ENCODE measurements around the gene MZT2B.
"Not testable (repeated sequence)": the region's sequence is repeated elsewhere in the genome, so short reads cannot be mapped to it uniquely, and the experiment has no call there.

The MZT2B gene

DNA sequence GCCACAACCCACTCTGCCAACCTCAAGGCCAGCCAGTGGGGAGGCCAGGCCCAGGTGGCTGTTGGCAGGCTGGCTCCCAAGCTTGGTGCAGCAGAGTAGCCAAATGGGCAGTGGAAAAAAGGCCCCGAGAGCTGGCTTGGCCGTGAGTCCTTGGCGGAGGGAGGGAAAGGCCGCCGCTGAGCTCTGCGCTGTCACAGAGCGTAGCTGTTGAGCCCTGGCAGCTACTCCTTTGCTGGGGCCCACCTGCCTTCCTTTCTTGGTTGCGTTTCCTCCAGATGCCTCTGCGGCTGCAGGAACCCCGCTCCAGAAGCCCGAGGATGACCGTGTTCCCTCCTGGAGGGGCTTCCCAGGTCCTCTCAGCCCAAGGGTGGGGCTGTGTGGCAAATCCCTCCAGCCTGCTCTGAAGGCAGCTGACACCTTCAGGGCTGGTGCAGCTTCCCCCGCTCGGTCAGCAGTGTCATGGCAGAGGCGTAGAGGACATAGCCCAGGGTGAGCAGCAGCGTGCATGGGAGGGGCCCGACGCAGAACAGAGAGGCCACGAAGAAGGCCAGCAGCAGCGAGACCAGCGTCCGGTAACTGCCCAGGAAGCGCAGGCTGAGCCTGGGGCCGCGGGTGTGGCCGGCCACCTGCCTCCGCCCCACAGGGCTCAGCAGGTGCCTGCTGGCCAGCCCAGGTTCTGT lies 29.8 kb upstream of the MZT2B start:
- not testable (repeated sequence) for DNase-seq (ENCODE audit: extremely low read depth in 1 of 2, low read depth in 1 of 2)

DNA sequence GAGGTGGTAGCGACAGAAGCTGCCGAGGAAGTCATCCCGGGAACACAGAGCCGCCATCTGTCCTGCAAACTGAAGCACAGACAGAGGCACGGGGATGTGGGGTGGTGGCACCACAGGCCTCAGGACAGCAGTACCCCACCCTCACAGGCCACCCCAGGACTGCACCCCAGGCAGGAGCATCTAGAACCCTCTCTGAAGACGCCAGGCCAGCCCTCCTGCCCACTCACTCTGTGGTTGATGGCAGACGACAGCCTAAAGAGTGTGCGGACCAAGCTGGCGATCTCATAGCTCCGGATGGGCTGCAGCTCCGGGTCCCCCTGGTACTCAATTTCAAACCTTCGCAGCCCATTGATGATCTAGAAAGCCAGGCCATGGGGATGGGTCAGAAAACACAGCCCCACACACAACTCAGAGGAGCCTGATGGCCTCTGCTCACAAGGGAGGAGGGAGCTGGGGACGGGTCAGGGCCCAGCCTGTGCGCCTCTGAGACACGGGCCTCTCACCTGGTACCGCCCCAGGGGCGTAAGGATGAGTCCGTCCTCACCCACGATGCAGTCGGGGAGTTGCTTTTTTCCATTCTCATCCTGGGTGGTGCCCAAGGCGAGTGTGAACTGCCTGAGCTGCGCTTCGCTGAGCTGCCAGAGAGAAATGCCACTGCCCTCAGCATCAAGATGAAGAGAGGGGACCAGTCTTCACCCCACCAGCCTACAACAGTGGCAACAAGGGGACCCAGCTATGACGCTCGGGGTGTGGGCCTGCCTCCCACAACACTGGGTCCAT lies 29.1 kb upstream of the MZT2B start:
- no peak for DNase-seq (ENCODE audit: extremely low read depth in 1 of 2, low read depth in 1 of 2)

DNA sequence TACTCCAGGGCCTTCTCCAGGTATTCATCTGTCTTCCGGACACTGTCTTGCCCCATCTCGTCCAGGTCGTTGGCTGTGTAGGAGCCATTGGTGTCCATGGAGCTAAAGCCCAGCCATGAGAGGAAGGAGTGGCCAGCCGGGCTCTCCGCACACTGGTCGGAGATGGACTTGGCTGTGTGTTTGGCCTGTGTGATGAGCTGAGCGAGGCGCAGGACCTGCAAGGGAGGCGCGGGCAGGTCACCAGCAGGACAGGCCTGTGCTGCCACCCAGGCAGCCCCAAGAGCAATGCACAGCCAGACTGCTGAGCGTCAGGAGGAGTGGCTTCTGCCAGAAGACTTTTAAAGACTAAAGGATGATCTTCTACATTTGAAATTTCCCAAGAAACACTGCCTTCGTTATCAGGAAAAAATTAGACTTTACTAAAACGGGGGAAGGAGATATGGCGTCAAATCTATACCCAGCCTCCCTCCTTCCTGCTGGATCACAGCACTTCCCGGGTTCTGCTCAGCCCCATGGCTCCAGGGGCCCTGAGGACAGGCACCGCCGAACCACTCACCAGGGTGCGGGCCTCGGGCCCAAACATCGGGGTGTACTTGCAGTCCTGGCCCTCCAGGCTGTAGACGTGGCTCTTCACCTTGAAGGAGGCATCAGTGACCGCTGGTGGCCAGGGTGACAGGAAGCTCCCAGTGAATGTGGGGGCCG lies 28.2 kb upstream of the MZT2B start:
- DNase-seq (ENCODE audit: extremely low read depth in 1 of 2, low read depth in 1 of 2): not testable (repeated sequence)

DNA sequence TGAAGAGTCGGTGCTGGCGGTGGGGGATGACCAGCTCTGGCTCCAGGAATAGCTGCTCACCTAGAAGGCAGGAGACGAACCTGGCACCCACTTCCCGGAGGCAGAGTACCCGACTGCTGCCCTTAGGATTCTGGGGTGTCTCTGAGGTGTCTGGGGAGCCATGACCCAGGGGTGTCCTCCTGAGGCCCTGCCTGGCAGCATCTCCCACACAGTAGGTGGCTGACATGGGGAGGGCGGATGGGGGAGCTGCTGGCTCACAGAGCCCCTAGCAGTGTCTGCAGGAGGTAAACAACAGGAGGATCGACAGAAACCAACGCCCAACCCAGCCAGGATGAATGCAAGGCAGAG lies 27.7 kb upstream of the MZT2B start:
- DNase-seq (ENCODE audit: extremely low read depth in 1 of 2, low read depth in 1 of 2): not testable (repeated sequence)

DNA sequence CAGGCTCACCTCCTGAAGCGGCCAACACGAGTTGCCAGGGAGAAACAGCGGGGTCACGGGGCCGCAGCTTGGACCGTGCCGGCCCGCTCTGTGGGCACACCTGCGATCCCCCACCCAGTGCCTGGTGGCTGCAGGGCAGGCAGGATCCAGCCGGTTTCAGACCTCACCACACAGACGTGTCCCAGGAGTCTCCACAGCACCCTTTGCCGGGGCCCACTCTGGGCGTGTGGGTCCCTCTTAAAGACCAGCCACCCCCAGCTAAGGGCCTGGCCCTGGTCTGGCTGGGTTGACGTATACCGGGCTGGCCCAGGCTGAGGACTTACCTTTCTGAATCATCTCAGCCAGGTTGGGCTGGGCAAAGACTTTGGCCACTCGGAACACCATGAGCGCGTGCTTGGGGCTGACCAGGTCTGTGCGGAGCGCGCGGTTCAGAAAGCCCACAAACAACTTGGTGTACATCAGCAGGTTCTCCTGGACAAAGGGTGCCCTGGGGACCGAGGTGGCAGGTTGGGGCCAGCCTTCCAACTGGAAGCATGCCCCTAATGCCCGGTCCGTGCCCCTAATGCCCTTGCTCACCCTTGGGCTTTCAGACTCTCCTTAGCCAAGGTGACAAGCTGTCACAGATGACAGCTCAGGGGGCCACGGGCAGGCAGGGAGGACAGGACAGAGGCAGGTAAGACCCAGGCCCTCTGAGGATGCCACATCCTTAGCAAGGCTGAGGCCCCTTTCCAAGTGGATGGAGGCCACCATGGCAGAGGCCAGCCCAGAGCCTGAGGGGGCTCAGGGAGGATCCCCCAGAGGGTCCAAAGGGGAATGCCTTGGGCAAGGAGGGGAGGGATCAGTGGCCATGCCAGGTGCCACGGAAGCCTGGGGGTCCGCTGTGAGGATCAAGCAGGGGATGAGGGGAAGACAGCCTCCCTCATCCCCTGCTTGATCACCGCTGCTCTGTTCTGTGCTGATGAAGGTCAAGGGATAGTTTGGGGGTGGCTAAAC lies 27.0 kb upstream of the MZT2B start:
- no peak for DNase-seq (ENCODE audit: extremely low read depth in 1 of 2, low read depth in 1 of 2)

DNA sequence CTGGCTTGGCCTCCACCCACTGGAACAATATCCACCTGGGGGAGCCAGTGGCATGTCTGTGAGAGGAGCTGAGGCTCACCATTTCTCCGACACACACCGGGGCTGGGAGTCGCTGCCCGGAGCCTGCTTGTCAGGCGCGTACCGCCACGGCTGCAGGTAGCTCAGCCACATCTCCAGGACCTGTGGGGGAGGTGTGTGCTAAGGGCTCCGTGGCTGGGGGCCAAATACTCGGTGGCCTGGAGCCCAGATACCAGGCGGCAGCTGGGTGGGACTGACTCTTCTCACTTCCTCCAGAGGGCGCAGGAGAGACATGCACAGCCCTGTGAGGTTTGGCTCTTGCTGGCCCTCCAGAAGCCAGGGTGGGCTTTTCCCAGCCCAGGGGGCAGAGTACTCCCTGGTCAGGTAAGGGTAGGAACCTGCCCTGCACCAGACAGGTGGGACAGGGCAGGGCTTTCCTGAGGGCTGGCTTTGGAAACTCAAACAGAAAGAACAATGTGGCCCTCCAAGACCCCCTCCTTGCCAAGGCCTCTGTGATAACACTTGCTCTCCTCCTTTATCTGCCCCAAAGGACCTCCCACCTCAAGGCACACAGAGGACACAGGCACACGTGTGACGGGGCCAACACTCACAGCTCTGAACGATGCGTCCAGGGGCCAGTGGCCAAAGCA lies 26.0 kb upstream of the MZT2B start:
- DNase-seq (ENCODE audit: extremely low read depth in 1 of 2, low read depth in 1 of 2): not testable (repeated sequence)

DNA sequence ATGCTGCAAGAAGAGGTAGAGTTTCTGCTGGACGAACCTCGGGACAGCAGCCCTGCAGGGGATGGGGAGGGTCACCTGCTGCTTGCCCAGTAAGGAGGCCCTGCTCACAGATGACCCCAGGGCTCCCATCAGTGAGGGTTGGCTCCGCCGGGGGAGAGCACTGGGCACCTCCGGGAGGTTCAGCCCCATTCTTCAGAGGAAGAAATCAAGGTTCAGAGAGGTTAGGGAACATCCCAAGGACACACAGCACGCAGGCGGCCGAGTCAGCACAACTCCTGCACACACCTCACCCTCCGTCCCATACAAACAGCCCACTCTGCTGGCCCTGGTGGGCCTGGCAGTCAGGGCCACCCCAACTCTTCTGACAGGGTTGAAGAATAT lies 25.4 kb upstream of the MZT2B start:
- no peak for DNase-seq (ENCODE audit: extremely low read depth in 1 of 2, low read depth in 1 of 2)

DNA sequence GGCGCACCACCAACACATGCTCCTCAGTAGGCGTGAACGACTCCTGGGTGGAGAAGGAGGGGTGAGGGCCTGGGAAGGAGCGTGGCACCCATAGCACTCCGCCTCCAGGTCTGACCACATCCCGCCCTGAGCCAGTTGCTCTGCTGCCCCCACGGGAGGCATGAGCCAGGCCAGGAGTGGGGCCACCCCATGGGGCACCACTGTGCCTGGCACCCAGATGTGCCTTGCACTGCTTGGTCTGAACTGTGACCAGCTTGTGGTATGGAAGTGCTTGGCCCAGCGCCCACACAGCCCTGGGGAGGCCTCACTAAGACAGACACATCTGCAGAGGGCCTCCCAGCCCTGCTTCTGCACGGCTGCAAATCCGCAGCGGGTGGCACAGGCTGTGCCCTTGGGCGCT lies 24.7 kb upstream of the MZT2B start:
- DNase-seq (ENCODE audit: extremely low read depth in 1 of 2, low read depth in 1 of 2): not testable (repeated sequence)

DNA sequence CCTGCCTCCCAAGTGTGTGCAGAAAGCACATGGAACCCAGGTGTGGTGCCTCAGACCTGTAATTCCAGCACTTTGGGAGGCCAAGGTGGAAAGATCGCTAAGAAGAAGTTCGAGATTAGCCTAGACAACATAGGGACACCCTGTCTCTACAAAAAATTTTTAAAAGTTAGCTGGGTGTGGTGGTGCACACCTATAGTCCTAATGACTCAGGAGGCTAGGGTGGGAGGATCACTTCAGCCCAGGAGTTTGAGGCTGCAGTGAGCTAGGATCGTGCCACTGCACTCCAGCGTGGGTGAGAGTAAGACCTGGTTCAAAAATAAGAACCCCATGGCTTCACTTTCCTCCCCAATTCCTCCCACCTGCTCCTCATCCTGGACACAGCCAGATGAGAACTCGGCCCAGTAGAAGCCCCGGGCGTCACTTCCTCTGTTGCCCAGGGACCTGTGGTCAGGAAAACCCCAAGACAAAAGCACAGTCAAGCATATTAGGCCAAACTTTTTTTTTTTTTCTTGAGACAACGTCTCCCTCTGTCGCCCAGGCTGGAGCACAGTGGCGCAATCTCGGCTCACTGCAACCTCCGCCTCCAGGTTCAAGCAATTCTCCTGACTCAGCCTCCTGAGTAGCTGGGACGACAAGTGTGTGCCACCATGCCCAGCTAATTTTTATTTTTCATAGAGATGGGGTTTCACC lies 24.1 kb upstream of the MZT2B start:
- DNase-seq (ENCODE audit: extremely low read depth in 1 of 2, low read depth in 1 of 2): not testable (repeated sequence)

DNA sequence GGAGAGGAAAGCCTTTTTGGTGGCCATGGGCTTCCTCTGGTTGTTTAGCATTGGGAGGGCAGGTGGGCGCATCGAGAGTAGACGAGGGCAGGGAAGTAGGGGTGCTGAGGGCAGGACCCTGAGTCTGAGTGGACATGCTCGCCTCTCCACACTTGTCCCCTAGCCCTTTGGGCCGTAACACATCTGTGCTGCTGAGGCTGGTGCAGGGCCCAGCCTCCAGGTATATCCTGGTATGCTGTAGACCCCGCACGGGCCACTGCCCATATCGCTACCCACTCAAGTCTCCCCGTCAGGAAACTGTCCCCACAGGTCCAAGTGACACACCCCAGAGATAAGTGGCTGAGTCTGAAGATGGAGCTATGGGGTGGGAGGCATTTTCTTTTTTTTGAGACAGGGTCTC lies 23.4 kb upstream of the MZT2B start:
- DNase-seq (ENCODE audit: extremely low read depth in 1 of 2, low read depth in 1 of 2): no peak

DNA sequence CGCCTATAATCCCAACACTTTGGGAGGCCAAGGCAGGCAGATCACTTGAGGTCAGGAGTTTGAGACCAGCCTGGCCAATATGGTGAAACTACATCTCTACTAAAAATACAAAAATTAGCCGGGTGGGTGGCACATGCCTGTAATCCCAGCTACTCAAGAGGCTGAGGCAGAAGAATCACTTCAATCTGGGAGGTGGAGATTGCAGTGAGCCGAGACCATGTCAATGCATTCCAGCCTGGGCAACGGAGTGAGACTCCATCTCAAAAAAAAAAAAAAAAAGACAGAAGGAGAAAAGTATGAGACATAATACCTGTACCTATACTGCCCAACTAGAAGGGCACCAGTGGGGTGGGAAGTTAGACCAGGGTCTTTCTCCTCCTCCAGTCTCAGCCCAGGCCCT lies 22.7 kb upstream of the MZT2B start:
- DNase-seq (ENCODE audit: extremely low read depth in 1 of 2, low read depth in 1 of 2): not testable (repeated sequence)

DNA sequence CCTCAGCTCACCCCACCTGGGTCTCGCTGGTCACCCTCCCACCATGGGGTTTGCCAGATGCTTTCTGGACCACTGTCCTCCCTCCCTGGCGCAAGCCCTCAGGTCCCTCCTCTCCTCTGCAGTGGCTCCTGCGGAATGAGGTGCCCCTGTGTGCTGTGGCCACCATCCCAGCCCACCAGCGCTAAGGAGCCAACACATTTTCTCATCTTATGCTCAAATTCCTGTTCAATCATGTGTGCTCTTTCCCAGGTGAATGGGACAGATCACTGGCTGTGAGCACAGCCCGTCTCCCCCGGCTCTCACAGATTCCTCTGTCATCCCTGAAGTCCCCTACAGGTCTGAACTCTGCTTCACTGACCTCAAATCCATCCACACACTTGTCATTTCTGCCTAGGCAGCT lies 21.9 kb upstream of the MZT2B start:
- DNase-seq (ENCODE audit: extremely low read depth in 1 of 2, low read depth in 1 of 2): no peak

DNA sequence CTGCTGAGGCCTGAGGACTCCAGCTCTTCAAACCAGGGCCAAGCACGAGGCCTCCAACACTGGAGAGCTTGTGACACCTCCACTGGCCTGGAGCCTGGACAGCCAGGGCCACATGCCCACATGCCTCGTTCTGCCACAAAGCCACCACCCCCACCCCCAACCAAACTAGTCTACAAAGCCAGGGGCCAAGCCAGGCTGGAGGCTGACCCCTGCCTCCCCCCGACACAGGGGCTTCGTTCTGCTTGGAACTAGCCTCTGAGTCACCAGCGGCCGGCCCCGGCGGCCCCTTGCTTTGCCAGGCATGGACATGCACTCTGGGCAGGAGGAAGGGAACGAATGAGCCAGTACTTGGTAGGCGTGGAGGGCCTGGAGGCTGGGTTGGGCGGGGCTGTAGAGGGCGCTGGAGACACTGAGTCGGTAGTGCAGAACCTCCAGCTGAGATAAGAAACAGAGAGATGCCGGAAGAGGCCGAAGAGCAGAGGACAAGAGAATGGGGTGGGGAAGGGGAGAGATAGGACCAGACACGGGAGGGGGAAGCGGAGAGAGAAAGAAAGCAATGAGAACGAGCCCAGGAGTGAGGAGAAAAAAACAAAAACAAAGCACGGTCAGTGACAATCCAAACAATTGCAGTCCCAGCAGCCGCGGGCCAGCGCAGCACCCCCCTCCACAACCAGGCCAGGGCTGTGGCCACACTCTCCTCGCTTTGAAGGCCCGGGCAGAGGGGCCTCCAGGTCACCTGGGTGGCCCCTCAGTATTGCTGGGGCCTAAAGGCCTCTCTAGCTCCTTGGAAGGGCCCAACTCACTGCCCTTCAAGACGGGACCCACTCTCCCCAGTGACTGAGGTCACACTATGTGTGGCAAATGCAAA lies 21.0 kb upstream of the MZT2B start:
- DNase-seq (ENCODE audit: extremely low read depth in 1 of 2, low read depth in 1 of 2): not testable (repeated sequence)

DNA sequence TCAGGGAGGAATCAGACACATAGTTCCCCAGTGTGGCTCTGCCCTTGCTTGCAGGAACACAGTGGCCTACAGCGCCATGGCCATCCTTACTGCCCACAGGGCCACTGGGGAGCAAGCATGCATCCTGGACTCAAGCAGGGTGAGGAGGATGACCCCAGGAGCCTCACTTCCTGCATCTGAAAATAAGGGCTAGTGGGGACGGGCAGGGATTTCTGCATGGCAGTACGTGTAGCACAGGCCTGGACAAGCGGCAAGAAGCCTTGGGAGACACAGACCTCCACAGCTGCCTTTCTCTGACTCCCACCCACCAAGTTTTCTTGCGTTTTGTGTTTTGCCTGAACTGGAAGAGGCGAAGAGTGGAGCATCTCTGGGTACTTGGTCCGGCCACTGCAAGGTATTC lies 19.6 kb upstream of the MZT2B start:
- not testable (repeated sequence) for DNase-seq (ENCODE audit: extremely low read depth in 1 of 2, low read depth in 1 of 2)

DNA sequence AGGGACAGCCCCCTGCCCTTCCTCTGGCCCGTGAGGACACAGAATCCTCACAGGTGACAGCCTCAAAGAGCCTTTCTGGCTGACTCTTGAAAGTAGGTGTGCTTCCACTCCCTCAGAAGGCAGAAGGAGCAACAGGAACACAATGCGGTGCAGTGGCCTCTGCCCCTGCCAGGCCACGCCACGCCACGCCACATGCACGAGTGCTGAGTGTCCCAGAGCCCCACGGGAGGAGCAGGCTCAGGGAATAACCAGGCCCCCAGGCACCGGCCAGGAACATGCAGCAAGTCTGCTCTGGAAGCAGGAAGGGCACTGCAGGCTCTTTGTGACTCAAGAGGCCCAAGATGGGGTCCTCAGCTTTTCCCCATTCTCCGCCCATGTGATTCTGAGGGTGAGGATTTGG lies 19.1 kb upstream of the MZT2B start:
- DNase-seq (ENCODE audit: extremely low read depth in 1 of 2, low read depth in 1 of 2): no peak

DNA sequence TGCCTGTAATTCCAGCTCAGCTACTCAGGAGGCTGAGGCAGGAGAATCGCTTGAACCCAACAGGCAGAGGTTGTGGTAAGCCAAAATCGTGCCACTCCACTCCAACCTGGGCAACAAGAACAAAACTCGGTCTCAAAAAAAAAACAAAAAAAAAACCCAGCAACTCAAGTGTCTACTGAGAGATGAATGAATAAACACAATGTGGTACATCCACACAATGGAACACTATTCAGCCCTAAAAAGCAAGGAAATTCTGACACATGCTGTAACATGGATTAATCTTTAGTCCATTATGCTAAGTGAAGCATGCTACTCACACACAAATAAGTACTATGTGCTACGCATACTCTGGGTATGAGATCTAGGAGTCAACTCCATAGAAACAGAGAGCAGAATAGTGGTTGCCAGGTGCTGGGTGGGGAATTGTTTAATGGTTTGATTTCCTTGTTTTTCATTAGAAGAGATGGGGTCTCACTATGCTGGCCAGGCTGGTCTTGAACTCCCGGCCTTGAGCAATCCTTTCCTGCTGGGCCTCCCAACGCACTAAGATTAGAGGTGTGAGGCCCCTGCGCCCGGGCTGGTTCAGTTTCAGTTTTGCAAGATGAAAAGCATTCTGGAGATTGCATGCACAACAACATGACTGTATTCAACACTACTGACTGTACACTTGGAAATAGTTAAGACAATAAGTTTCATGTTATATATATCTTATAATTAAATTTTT lies 16.6 kb upstream of the MZT2B start:
- no peak for DNase-seq (ENCODE audit: extremely low read depth in 1 of 2, low read depth in 1 of 2)

DNA sequence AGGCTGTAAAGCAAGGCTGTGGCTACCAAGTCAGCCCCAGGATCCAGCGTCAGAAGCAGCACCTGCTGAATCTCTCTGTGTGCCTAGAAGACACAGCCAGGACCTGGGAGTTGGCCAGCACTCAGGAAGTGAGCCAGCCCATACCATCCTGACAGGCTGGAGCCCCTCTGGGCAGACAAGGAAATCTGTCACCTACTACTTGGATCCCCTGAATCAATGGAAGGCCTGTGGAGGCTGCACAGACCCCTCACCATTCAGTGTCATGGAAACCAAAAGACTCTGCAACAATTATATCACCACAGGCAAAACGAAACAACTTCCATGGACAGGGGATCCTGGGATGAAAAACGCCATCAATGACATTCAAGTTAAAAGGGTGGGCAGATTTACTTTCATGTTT lies 15.5 kb upstream of the MZT2B start:
- DNase-seq (ENCODE audit: extremely low read depth in 1 of 2, low read depth in 1 of 2): not testable (repeated sequence)

DNA sequence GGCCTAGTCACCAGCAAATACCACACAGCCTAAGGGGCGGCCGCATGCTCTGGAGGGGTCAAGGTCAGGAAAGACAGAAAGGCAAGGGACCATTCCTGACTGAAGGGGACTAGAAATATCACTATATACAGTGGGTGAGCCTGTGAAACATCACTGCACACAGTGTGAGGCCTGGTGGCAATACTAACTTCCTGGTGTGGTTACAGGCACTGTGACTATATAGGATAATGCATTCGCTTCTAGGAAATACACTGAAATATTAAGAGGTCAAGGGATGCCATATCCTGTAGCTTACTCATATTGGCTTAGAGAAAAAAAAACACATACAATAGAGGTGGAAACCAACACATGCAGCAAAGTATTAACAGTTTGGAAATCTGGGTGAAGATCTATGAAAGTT lies 12.9 kb upstream of the MZT2B start:
- not testable (repeated sequence) for DNase-seq (ENCODE audit: extremely low read depth in 1 of 2, low read depth in 1 of 2)

All from activated CD8-positive, alpha-beta memory T cell treated with anti-CD3 and anti-CD28 coated beads for 1 hour (primary cell).